Measurements from ENCODE around the gene SUMO3.

Gene SUMO3

GRCh38 chr21:44778983-44779382 is 38.9 kb downstream of the SUMO3 start:
- H3K27me3 ChIP-seq (ENCODE audit: control insufficient read depth, insufficient read depth, low read length) = no peaks in the 10 kb centered on the region
- H3K36me3 ChIP-seq (ENCODE audit: control insufficient read depth, insufficient read depth, low read length) = peaks cover 6% of the 10 kb centered on the region; the same call in 1 of the 2 replicates
- no peaks in the 10 kb centered on the region for H3K4me1 ChIP-seq (ENCODE audit: control insufficient read depth, insufficient read depth, low read length)
- H3K27ac ChIP-seq (ENCODE audit: low read length) = no peak overlapping the region
- no CpG with 5 or more reads among the region's 6 CpGs for WGBS (ENCODE audit: insufficient coverage, insufficient read length)
- H3K4me3 ChIP-seq (ENCODE audit: low read length) = no peak overlapping the region
- H3K9me3 ChIP-seq (ENCODE audit: control insufficient read depth, insufficient read depth, low read length) = no peaks in the 10 kb centered on the region
- DNase-seq (ENCODE audit: low read depth, low spot score) = no peak

- H3K36me3 ChIP-seq (ENCODE audit: control insufficient read depth, insufficient read depth, low read length) = peaks cover 8% of the 10 kb centered on the region; the same call in 1 of the 2 replicates
- H3K9me3 ChIP-seq (ENCODE audit: control insufficient read depth, insufficient read depth, low read length) = no peaks in the 10 kb centered on the region
- no peak overlapping the region for H3K4me3 ChIP-seq (ENCODE audit: low read length)
- H3K4me1 ChIP-seq (ENCODE audit: control insufficient read depth, insufficient read depth, low read length) = no peaks in the 10 kb centered on the region
- DNase-seq (ENCODE audit: low read depth, low spot score) = no peak
- no peak overlapping the region for H3K27ac ChIP-seq (ENCODE audit: low read length)
- no CpG with 5 or more reads among the region's 8 CpGs for WGBS (ENCODE audit: insufficient coverage, insufficient read length)
- H3K27me3 ChIP-seq (ENCODE audit: control insufficient read depth, insufficient read depth, low read length) = no peaks in the 10 kb centered on the region
Observed at GRCh38 chr21:44778499-44778911, 39.4 kb downstream of the SUMO3 start.

GRCh38 chr21:44778094-44778493 is 39.8 kb downstream of the SUMO3 start:
- Histone ChIP-seq H3K27ac (ENCODE audit: low read length) (no peak overlapping the region), H3K4me1 (ENCODE audit: control insufficient read depth, insufficient read depth, low read length) (no peaks in the 10 kb centered on the region), H3K4me3 (ENCODE audit: low read length) (no peak overlapping the region), H3K36me3 (ENCODE audit: control insufficient read depth, insufficient read depth, low read length) (peaks cover 12% of the 10 kb centered on the region; the same call in 1 of the 2 replicates), H3K27me3 (ENCODE audit: control insufficient read depth, insufficient read depth, low read length) (no peaks in the 10 kb centered on the region), H3K9me3 (ENCODE audit: control insufficient read depth, insufficient read depth, low read length) (no peaks in the 10 kb centered on the region)
- WGBS (ENCODE audit: insufficient coverage, insufficient read length) = no CpG with 5 or more reads among the region's 5 CpGs
- no peak for DNase-seq (ENCODE audit: low read depth, low spot score)

- no CpG with 5 or more reads among the region's 8 CpGs for WGBS (ENCODE audit: insufficient coverage, insufficient read length)
- no peaks in the 10 kb centered on the region for H3K27me3 ChIP-seq (ENCODE audit: control insufficient read depth, insufficient read depth, low read length)
- H3K36me3 ChIP-seq (ENCODE audit: control insufficient read depth, insufficient read depth, low read length) = peaks cover 26% of the 10 kb centered on the region
- no peaks in the 10 kb centered on the region for H3K4me1 ChIP-seq (ENCODE audit: control insufficient read depth, insufficient read depth, low read length)
- H3K4me3 ChIP-seq (ENCODE audit: low read length) = no peak overlapping the region
- no peak for DNase-seq (ENCODE audit: low read depth, low spot score)
- H3K9me3 ChIP-seq (ENCODE audit: control insufficient read depth, insufficient read depth, low read length) = no peaks in the 10 kb centered on the region
- H3K27ac ChIP-seq (ENCODE audit: low read length) = no peak overlapping the region
Observed at GRCh38 chr21:44774972-44775371, 42.9 kb downstream of the SUMO3 start.

- Histone ChIP-seq H3K4me1 (ENCODE audit: control insufficient read depth, insufficient read depth, low read length) (no peaks in the 10 kb centered on the region), H3K36me3 (ENCODE audit: control insufficient read depth, insufficient read depth, low read length) (peaks cover 29% of the 10 kb centered on the region), H3K27me3 (ENCODE audit: control insufficient read depth, insufficient read depth, low read length) (no peaks in the 10 kb centered on the region), H3K27ac (ENCODE audit: low read length) (no peak overlapping the region), H3K9me3 (ENCODE audit: control insufficient read depth, insufficient read depth, low read length) (no peaks in the 10 kb centered on the region), H3K4me3 (ENCODE audit: low read length) (no peak overlapping the region)
- no peak for DNase-seq (ENCODE audit: low read depth, low spot score)
- WGBS (ENCODE audit: insufficient coverage, insufficient read length) = no CpG with 5 or more reads among the region's 20 CpGs
Observed at GRCh38 chr21:44773291-44773932, 44.5 kb downstream of the SUMO3 start.

- no peaks in the 10 kb centered on the region for H3K27me3 ChIP-seq (ENCODE audit: control insufficient read depth, insufficient read depth, low read length)
- no peak for DNase-seq (ENCODE audit: low read depth, low spot score)
- peaks cover 26% of the 10 kb centered on the region for H3K36me3 ChIP-seq (ENCODE audit: control insufficient read depth, insufficient read depth, low read length)
- no peak overlapping the region for H3K27ac ChIP-seq (ENCODE audit: low read length)
- H3K4me1 ChIP-seq (ENCODE audit: control insufficient read depth, insufficient read depth, low read length) = peaks cover 2% of the 10 kb centered on the region; the same call in 1 of the 2 replicates
- no CpG with 5 or more reads among the region's 17 CpGs for WGBS (ENCODE audit: insufficient coverage, insufficient read length)
- no peak overlapping the region for H3K4me3 ChIP-seq (ENCODE audit: low read length)
- H3K9me3 ChIP-seq (ENCODE audit: control insufficient read depth, insufficient read depth, low read length) = no peaks in the 10 kb centered on the region
Observed at GRCh38 chr21:44771896-44772525, 45.9 kb downstream of the SUMO3 start.

GRCh38 chr21:44767834-44768831 is 49.7 kb downstream of the SUMO3 start:
- Histone ChIP-seq H3K4me3 (ENCODE audit: low read length) (no peak overlapping the region), H3K4me1 (ENCODE audit: control insufficient read depth, insufficient read depth, low read length) (peaks cover 17% of the 10 kb centered on the region), H3K27me3 (ENCODE audit: control insufficient read depth, insufficient read depth, low read length) (no peaks in the 10 kb centered on the region), H3K27ac (ENCODE audit: low read length) (no peak overlapping the region), H3K9me3 (ENCODE audit: control insufficient read depth, insufficient read depth, low read length) (no peaks in the 10 kb centered on the region), H3K36me3 (ENCODE audit: control insufficient read depth, insufficient read depth, low read length) (peaks cover 17% of the 10 kb centered on the region)
- WGBS (ENCODE audit: insufficient coverage, insufficient read length) = no CpG with 5 or more reads among the region's 30 CpGs
- no peak for DNase-seq (ENCODE audit: low read depth, low spot score)

- no peak overlapping the region for H3K27ac ChIP-seq (ENCODE audit: low read length)
- DNase-seq (ENCODE audit: low read depth, low spot score) = no peak
- H3K27me3 ChIP-seq (ENCODE audit: control insufficient read depth, insufficient read depth, low read length) = no peaks in the 10 kb centered on the region
- no CpG with 5 or more reads among the region's 11 CpGs for WGBS (ENCODE audit: insufficient coverage, insufficient read length)
- H3K4me3 ChIP-seq (ENCODE audit: low read length) = no peak overlapping the region
- H3K9me3 ChIP-seq (ENCODE audit: control insufficient read depth, insufficient read depth, low read length) = no peaks in the 10 kb centered on the region
- H3K4me1 ChIP-seq (ENCODE audit: control insufficient read depth, insufficient read depth, low read length) = peaks cover 17% of the 10 kb centered on the region
- peaks cover 12% of the 10 kb centered on the region for H3K36me3 ChIP-seq (ENCODE audit: control insufficient read depth, insufficient read depth, low read length)
Observed at GRCh38 chr21:44766818-44767354, 51.0 kb downstream of the SUMO3 start.

GRCh38 chr21:44766014-44766817 is 51.6 kb downstream of the SUMO3 start:
- no peak overlapping the region for H3K4me3 ChIP-seq (ENCODE audit: low read length)
- H3K27ac ChIP-seq (ENCODE audit: low read length) = no peak overlapping the region
- no peaks in the 10 kb centered on the region for H3K27me3 ChIP-seq (ENCODE audit: control insufficient read depth, insufficient read depth, low read length)
- peaks cover 7% of the 10 kb centered on the region for H3K36me3 ChIP-seq (ENCODE audit: control insufficient read depth, insufficient read depth, low read length)
- peaks cover 17% of the 10 kb centered on the region for H3K4me1 ChIP-seq (ENCODE audit: control insufficient read depth, insufficient read depth, low read length)
- no peaks in the 10 kb centered on the region for H3K9me3 ChIP-seq (ENCODE audit: control insufficient read depth, insufficient read depth, low read length)
- no peak for DNase-seq (ENCODE audit: low read depth, low spot score)
- no CpG with 5 or more reads among the region's 24 CpGs for WGBS (ENCODE audit: insufficient coverage, insufficient read length)

Measured in iPS DF 6.9 (cell line).